Loucy (cell line): ENCODE data around the gene TBKBP1.

Source experiments
- H2AFZ ChIP-seq: fragments of 200-600 bp; sonication (generic); 2 replicates; pipeline ENCODE4 v1.6.0; 2016; ENCODE audit warnings: antibody characterized with exemption, mild to moderate bottlenecking, low read length, moderate library complexity
- H3F3A ChIP-seq: fragments of 200-600 bp; 2 replicates; pipeline ENCODE4 v1.6.0; 2016; ENCODE audit warnings: antibody characterized with exemption, low read depth, mild to moderate bottlenecking
- H3K27me3 ChIP-seq: fragments of 200-600 bp; sonication (generic); 2 replicates; pipeline ENCODE4 v1.6.1; 2014; ENCODE audit warnings: low read length, mild to moderate bottlenecking; ENCODE audit not compliant: insufficient read depth, poor library complexity, severe bottlenecking
- H3K36me3 ChIP-seq: fragments of 200-600 bp; sonication (generic); 2 replicates; pipeline ENCODE4 v1.6.1; 2016; ENCODE audit warnings: low read length; ENCODE audit not compliant: insufficient read depth
- H3K4me1 ChIP-seq: fragments of 200-600 bp; sonication (generic); 2 replicates; pipeline ENCODE4 v1.5.1; 2014; ENCODE audit warnings: low read length, mild to moderate bottlenecking; ENCODE audit not compliant: insufficient read depth, poor library complexity, severe bottlenecking
- H3K4me2 ChIP-seq: fragments of 200-600 bp; sonication (generic); 2 replicates; pipeline ENCODE4 v1.6.0; 2014; ENCODE audit warnings: antibody characterized with exemption, low read length, low read depth, mild to moderate bottlenecking; ENCODE audit not compliant: poor library complexity, severe bottlenecking
- H3K4me3 ChIP-seq: fragments of 200-600 bp; sonication (generic); 2 replicates; pipeline ENCODE4 v1.5.1; 2014; ENCODE audit warnings: low read length, mild to moderate bottlenecking, mixed read lengths; ENCODE audit not compliant: poor library complexity, severe bottlenecking
- H3K79me2 ChIP-seq: fragments of 200-600 bp; sonication (generic); 2 replicates; pipeline ENCODE4 v1.6.1; 2014; ENCODE audit warnings: low read length; ENCODE audit not compliant: insufficient read depth
- H3K9ac ChIP-seq: fragments of 200-600 bp; sonication (generic); 2 replicates; pipeline ENCODE4 v1.6.0; 2014; ENCODE audit warnings: mild to moderate bottlenecking, low read depth, low read length, moderate library complexity; ENCODE audit not compliant: poor library complexity, severe bottlenecking
- H3K9me2 ChIP-seq: fragments of 200-600 bp; sonication (generic); replicated peaks from 2 replicates; pipeline ENCODE4 v1.6.1; 2016; ENCODE audit warnings: low read depth, low read length, mixed read lengths
- H3K9me3 ChIP-seq: fragments of 200-600 bp; sonication (generic); 2 replicates; pipeline ENCODE4 v1.6.1; 2014; ENCODE audit warnings: mild to moderate bottlenecking, antibody characterized with exemption, low read length, low read depth; ENCODE audit not compliant: insufficient read depth
- H4K20me1 ChIP-seq: fragments of 200-600 bp; sonication (generic); 2 replicates; pipeline ENCODE4 v1.6.0; 2014; ENCODE audit warnings: antibody characterized with exemption, low read length, mild to moderate bottlenecking; ENCODE audit not compliant: insufficient read depth, poor library complexity, severe bottlenecking
- EZH2phosphoT487 ChIP-seq: fragments of 200-600 bp; IDR thresholded peaks from 2 replicates; pipeline ENCODE4 v1.6.1; 2018; ENCODE audit warnings: antibody characterized with exemption, mild to moderate bottlenecking, moderate library complexity, borderline replicate concordance
- TF ChIP-seq, protein P1 (sequence below): fragments of 200-600 bp; sonication (generic); conservative IDR thresholded peaks from 2 replicates; pipeline ENCODE4 v1.5.1; 2014; ENCODE audit warnings: mild to moderate bottlenecking, antibody characterized with exemption, low read length

The TBKBP1 gene

DNA sequence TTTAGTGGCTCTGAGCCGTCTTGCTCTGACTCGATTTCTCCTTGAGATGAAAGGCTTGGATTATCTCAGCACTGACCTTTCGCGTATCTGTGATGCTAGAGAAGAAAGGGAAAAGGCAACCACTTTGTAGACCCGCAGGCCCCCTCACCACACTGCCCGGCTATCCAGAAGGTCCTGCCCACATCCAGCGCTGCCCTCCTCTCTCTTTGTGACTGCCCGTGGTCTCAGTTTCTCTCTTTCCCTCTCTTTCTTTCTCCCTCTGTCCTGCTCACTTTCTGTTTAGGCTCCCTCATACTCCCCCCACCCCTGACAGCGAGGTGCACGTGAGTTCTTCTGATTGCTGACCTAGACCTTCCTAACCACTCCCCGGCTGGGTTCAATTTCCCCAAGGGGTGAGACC is 26.2 kb downstream of the TBKBP1 start:
- Histone ChIP-seq H3K27me3 (no peaks in the 10 kb centered on the region), H3K79me2 (no peaks in the 10 kb centered on the region), H2AFZ (no peak overlapping the region), H3K36me3 (no peaks in the 10 kb centered on the region), H3K9me3 (no peaks in the 10 kb centered on the region), H3K4me3 (no peak overlapping the region), H3K4me1 (peaks cover 41% of the 10 kb centered on the region), H3K9me2 (no peaks in the 10 kb centered on the region), H4K20me1 (no peaks in the 10 kb centered on the region), H3K4me2 (peak overlapping the region; percentile 58), H3F3A (no peaks in the 10 kb centered on the region), H3K9ac (no peak overlapping the region)
- TF ChIP-seq, protein P1, sequence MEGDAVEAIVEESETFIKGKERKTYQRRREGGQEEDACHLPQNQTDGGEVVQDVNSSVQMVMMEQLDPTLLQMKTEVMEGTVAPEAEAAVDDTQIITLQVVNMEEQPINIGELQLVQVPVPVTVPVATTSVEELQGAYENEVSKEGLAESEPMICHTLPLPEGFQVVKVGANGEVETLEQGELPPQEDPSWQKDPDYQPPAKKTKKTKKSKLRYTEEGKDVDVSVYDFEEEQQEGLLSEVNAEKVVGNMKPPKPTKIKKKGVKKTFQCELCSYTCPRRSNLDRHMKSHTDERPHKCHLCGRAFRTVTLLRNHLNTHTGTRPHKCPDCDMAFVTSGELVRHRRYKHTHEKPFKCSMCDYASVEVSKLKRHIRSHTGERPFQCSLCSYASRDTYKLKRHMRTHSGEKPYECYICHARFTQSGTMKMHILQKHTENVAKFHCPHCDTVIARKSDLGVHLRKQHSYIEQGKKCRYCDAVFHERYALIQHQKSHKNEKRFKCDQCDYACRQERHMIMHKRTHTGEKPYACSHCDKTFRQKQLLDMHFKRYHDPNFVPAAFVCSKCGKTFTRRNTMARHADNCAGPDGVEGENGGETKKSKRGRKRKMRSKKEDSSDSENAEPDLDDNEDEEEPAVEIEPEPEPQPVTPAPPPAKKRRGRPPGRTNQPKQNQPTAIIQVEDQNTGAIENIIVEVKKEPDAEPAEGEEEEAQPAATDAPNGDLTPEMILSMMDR = no peak
- TF ChIP-seq EZH2phosphoT487 = no peak

DNA sequence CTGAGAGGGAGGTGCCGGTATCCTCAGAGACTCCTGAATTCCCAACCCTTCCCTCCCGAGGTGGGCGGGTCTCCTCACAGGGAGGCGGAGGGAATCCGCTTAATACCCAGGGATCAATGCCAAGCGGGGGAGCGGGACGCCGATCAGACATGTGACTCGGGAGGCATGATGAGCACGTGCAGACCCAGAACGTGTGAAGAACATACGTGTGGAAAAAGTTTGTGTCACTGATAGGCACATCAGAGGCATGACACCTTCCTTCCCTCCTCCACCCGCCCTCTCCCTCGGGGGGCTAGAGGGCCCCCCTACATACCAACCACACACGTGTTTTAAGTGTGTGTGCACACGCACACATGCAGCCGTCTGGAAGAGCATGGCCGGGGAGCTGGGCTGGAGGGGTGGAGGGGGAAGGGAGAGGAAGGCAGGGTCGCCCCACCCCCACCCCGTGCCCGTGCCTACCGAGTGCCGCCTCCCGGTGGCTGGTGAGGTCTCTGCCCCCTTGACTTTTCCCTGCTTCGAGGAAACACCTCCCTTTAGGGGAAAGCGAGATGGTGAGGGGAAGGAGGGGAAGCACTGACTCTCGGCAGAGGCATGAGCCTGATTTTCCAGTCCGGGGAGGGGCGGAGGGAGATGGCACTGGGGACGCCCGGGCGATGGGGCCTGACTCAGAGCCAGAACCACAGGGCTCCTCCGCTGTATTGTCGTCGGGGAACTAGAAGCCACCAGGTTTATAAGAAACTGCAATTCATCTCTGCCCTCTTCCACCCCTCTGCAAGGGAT is 27.0 kb downstream of the TBKBP1 start:
- H3K9me2 ChIP-seq = no peaks in the 10 kb centered on the region
- no peaks in the 10 kb centered on the region for H4K20me1 ChIP-seq
- no peaks in the 10 kb centered on the region for H3K9me3 ChIP-seq
- peaks cover 41% of the 10 kb centered on the region for H3K4me1 ChIP-seq
- H3K4me3 ChIP-seq = no peak overlapping the region
- H3K4me2 ChIP-seq = no peak overlapping the region
- TF ChIP-seq, protein P1 = peak; percentile 46
- TF ChIP-seq EZH2phosphoT487 = no peak
- H2AFZ ChIP-seq = no peak overlapping the region
- H3F3A ChIP-seq = no peaks in the 10 kb centered on the region
- no peaks in the 10 kb centered on the region for H3K27me3 ChIP-seq
- no peaks in the 10 kb centered on the region for H3K36me3 ChIP-seq
- no peak overlapping the region for H3K9ac ChIP-seq
- H3K79me2 ChIP-seq = no peaks in the 10 kb centered on the region

DNA sequence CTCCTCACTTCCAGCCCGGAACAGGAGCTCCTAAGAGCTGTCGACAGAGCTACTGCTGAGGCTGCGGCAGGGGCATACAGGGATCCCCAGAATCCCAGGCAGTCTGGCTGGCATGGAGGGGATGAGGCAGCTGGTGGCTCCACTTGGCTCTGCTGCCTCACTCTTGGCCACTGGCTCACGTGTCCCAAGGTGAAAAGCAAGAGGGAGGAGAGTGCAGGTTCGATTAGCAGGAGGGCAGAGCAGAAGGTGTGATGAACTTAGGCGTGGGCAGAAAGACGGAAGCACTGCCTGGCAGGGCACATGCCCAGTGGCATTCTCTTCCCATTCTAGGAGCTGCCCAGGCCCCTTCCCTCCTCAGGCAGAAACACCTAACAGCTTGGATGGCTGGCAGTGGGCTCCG is 27.8 kb downstream of the TBKBP1 start:
- Histone ChIP-seq H3K36me3 (no peaks in the 10 kb centered on the region), H3K79me2 (no peaks in the 10 kb centered on the region), H3K4me3 (no peak overlapping the region), H3K27me3 (no peaks in the 10 kb centered on the region), H3K4me2 (no peak overlapping the region), H3K9ac (no peak overlapping the region), H3K9me2 (no peaks in the 10 kb centered on the region), H3K9me3 (no peaks in the 10 kb centered on the region), H3F3A (no peaks in the 10 kb centered on the region), H4K20me1 (no peaks in the 10 kb centered on the region), H3K4me1 (peaks cover 41% of the 10 kb centered on the region), H2AFZ (no peak overlapping the region)
- TF ChIP-seq EZH2phosphoT487 = no peak
- TF ChIP-seq, protein P1 = no peak
